Endothelial cell of umbilical vein (primary cell): Measurements from ENCODE around the gene ARL8A.

Experiments used
- EZH2 ChIP-seq: IDR thresholded peaks from 2 replicates; pipeline ENCODE4 v1.6.1; 2012; ENCODE audit warnings: borderline replicate concordance, low read depth, mild to moderate bottlenecking, moderate library complexity, low read length, inconsistent platforms; ENCODE audit not compliant: severe bottlenecking
- POLR2A ChIP-seq: IDR thresholded peaks from 2 replicates; pipeline ENCODE4 v1.6.1; 2012; ENCODE audit warnings: low read depth, mild to moderate bottlenecking, control low read depth, low read length

- no peak for TF ChIP-seq EZH2
- TF ChIP-seq POLR2A, result no peak
Observed at GRCh38 chr1:202151045-202151444, 6.5 kb upstream of the ARL8A start.
